Omental fat pad (tissue), 4 donors: ENCODE data around the gene STK40. TPM values are rescaled to one million over a fixed set of nuclear protein-coding genes. Genes with fewer than 3 reads are reported as not detected.

Experiments used
- ATAC-seq: fragments of 150-250 bp; one replicate; pipeline ENCODE4 v1.9.1; 2016; ENCODE audit warnings: mild to moderate bottlenecking, moderate library complexity; ENCODE audit not compliant: low FRiP score
- DNase-seq: peaks from one replicate; pipeline ENCODE4 v3.0.0-alpha.2; 2019; ENCODE audit warnings: low spot score
- total RNA-seq, 4 donors: library from RNA; depleted of rRNA; stranded (reverse); fragments of >200 nt; gene quantifications; one replicate each; pipeline ENCODE4 v1.1.0, GENCODE V29; 2016
- TF ChIP-seq, protein P1 (sequence below), 3 donors: fragments of 450-650 bp; IDR thresholded peaks; one replicate each; pipeline ENCODE4 v1.5.1; 2016 to 2017; ENCODE audit warnings: antibody characterized with exemption in 3 of 3, mild to moderate bottlenecking in 3 of 3, moderate library complexity in 2 of 3

Gene STK40
- total RNA-seq, 4 donors from 2014 or later = 36.1 to 75.5 (median 47.3) TPM

DNA sequence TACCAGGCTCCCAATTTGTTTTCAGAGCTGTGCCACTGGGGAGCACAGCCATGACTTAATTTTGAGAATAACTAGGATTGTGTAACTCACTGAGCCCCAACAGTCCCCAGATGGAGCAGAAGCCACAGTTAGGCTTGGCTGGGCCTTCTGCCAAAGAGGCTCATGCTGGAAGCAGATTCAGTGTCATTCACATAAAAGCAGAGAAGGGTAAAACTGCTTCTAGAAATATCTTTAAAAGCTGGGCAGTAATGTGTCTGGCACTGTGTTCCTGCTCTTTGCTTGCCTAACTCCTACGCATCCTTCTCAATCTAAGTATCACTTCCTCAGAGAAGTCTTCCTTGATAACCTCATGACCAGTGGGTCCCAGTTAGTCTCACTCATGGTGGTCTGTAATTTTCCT, 20.3 kb downstream of the STK40 start:
- DNase-seq = no peak
- ATAC-seq = no peak
- TF ChIP-seq, protein P1, sequence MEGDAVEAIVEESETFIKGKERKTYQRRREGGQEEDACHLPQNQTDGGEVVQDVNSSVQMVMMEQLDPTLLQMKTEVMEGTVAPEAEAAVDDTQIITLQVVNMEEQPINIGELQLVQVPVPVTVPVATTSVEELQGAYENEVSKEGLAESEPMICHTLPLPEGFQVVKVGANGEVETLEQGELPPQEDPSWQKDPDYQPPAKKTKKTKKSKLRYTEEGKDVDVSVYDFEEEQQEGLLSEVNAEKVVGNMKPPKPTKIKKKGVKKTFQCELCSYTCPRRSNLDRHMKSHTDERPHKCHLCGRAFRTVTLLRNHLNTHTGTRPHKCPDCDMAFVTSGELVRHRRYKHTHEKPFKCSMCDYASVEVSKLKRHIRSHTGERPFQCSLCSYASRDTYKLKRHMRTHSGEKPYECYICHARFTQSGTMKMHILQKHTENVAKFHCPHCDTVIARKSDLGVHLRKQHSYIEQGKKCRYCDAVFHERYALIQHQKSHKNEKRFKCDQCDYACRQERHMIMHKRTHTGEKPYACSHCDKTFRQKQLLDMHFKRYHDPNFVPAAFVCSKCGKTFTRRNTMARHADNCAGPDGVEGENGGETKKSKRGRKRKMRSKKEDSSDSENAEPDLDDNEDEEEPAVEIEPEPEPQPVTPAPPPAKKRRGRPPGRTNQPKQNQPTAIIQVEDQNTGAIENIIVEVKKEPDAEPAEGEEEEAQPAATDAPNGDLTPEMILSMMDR (IDR thresholded peaks at IDR 0.05) = no peak

DNA sequence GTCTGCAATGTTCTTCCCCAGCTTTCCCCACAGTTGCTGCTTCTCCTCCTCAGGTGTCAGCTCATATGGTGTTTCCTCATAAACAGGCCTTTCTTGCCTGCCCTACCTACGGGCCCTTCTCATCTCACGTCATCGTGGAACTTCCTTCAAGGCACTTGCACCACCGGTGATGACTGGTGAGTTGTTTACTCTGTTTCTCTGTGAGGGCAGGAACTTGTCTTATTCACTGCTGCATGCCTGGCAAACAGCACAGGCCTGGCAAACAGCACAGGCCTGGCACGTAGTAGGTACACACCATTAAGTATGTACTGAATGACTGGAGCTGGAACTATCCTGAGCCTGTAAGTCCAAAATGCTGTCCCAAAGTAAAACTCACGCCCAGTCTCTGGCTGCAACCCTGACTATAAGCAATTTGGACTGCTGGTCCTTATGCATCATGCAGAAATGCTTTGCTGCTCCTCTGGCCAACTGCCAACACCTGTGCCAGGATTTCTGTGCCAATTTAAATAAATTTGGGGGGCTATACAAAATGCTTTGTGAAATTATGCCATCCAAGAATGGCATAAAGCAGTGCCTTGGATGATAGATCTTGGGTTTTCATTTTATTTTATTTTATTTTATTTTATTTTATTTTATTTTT, 25.7 kb downstream of the STK40 start:
- TF ChIP-seq, protein P1 (IDR thresholded peaks at IDR 0.05) = no peak
- DNase-seq = no peak
- no peak for ATAC-seq

DNA sequence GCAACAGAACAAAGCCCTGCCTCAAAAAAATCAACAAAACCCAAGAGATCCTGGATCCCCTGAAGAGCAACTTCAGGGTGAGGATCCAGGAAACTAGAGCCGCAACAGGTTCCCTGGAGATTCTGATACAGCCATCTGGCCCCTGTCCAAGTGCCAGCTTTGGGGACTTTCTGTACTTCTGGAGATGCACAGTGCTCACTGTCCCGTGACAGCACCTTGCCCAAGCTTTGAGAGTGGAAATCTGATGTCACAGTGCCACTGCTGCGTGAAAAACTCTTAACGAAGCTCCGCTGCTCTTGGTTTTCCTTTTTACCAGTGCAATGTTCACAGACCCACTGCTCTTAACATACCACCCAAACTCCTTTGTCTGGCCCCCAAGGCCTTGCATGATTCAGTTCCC, 26.3 kb downstream of the STK40 start:
- DNase-seq (no peak), ATAC-seq (no peak)
- TF ChIP-seq, protein P1 (IDR thresholded peaks at IDR 0.05) = no peak

DNA sequence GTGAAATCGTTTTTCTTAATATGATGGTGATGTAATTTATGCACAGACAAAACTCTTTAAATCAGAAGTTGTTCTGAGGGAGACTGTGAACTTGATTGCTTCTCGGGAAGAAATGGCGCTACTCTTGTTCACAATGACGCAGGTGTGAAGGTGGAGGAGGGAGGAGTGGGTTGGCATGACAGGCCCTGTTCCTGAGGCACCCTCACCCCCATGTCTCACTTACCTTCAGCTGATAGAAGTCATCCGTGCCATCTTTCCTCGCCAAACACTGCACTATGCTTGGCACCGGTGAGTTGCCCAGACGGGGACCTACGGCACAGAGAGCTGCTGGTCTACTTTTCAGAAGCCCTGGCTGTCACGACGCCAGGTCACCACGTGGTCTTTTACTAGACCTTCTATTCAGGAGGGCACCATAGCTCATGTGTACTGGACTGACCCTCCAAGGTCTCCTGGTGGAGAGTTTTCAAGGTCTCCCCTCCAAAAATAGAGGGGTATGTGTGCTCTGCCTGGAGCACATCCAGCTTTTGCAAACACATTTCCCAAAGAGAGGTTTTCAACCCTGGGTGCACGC, 27.1 kb downstream of the STK40 start:
- TF ChIP-seq, protein P1 (IDR thresholded peaks at IDR 0.05) = no peak
- ATAC-seq (no peak), DNase-seq (no peak)

DNA sequence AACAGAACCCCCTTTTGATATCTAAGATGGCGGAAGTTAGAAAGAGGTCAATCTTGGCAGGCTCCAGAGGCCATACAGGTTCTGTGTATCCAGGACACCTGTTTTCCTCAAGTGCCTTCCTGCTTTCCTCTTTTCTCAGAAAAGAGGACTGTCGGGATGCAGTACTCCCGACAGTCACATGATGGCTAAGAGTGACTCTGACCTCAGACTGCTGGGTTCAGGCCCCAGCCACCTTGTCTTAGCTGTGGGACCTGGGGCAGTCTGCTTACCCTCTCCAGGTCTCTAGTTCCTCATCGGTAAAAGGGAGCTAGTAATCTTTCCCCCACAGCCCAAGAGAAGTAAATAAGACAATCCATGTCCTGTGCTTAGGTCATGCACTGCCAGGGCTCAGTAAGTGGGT, 29.9 kb downstream of the STK40 start:
- no peak for ATAC-seq
- TF ChIP-seq, protein P1 (IDR thresholded peaks at IDR 0.05) = no peak
- no peak for DNase-seq

DNA sequence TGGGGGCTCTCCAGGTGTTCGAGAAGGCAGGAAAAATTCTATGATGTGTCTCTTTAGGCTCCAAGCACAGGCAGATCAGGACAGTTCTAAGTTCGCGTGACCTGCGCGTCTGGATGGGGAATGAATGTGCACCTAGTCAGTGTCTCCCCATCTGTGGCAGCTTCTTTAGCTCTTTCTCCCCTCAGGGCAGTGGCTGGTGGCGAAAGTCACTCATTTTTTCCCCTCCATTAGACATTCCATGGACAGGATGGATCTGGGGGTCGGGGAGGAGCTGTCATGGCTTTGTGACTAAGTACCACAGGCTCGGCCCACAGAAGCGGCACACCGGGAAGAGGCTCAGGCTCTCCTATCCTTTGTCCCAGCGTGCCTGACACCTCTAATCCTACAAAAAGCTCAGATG, 31.2 kb downstream of the STK40 start:
- ATAC-seq (no peak), DNase-seq (no peak)
- TF ChIP-seq, protein P1 (IDR thresholded peaks at IDR 0.05) = no peak
